ENCODE results near the gene GCLC. TPM values are rescaled to one million over a fixed set of nuclear protein-coding genes. Genes with fewer than 3 reads are reported as not detected.

Gene GCLC
- total and polyA plus RNA-seq, 3 experiments from 2014 or later = 18.5 to 37.1 (median 33.3) TPM

- CTCF ChIA-PET = no interaction called here
- no peaks in the 10 kb centered on the region for H3K27me3 Mint-ChIP-seq
Measured at GRCh38 chr6:53529324-53530036, 15.4 kb downstream of the GCLC start.

DNA sequence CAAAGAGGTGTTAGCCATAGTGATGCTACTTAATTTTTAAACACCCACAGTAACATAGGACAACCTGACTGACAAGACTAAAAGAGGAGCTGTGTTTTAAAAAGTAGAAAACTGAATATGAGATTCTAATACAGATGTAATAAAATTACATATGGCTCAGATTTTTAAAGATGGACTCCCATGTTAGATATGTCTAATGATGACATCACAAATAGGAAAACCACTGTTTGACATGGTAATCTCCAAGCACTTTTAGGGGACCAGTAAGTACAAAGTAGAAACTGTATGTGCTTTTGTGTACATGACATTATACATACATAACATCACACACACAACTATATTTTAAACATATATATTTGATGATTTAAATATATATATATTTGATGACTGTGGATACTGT is 16.8 kb downstream of the GCLC start:
- no peak for DNase-seq
- peaks cover 35 to 82% (median 66%) of the 10 kb centered on the region in 3 donors for H3K4me1 Mint-ChIP-seq
- Histone ChIP-seq H3K9me3 (ENCODE audit: low read length) (no peaks in the 10 kb centered on the region), H3K36me3 (ENCODE audit: insufficient read depth, low read length) (no peaks in the 10 kb centered on the region), H3K27me3 (ENCODE audit: insufficient read depth, low read length, poor library complexity, severe bottlenecking) (no peaks in the 10 kb centered on the region), H3K4me3 (ENCODE audit: low read length) (no peak overlapping the region), H3K27ac (ENCODE audit: low read depth, low read length) (no peak overlapping the region), H3K4me1 (ENCODE audit: insufficient read depth, low read length) (no peaks in the 10 kb centered on the region)
- no peak overlapping the region for H3K27ac Mint-ChIP-seq
- H3K27me3 Mint-ChIP-seq = no peaks in the 10 kb centered on the region
- H3K36me3 Mint-ChIP-seq = peaks cover 0 to 2% (median under 1%) of the 10 kb centered on the region in 3 donors
- CTCF ChIA-PET = no interaction called here
- no peak overlapping the region for H3K4me3 Mint-ChIP-seq
- POLR2A ChIA-PET = no interaction called here
- H3K9me3 Mint-ChIP-seq = no peaks in the 10 kb centered on the region

More at GRCh38 chr6:53529324-53530036, 15.4 kb downstream of the GCLC start:
- peaks cover 39 to 78% (median 71%) of the 10 kb centered on the region in 3 donors for H3K4me1 Mint-ChIP-seq
- DNase-seq = no peak
- Histone ChIP-seq H3K27me3 (ENCODE audit: insufficient read depth, low read length, poor library complexity, severe bottlenecking) (no peaks in the 10 kb centered on the region), H3K4me1 (ENCODE audit: insufficient read depth, low read length) (no peaks in the 10 kb centered on the region), H3K27ac (ENCODE audit: low read depth, low read length) (no peak overlapping the region), H3K36me3 (ENCODE audit: insufficient read depth, low read length) (no peaks in the 10 kb centered on the region), H3K9me3 (ENCODE audit: low read length) (no peaks in the 10 kb centered on the region), H3K4me3 (ENCODE audit: low read length) (no peak overlapping the region)
- no peak overlapping the region for H3K4me3 Mint-ChIP-seq
- POLR2A ChIA-PET = no interaction called here
- H3K27ac Mint-ChIP-seq = peak overlapping the region in 1 of 8 donors; percentile 60
- H3K36me3 Mint-ChIP-seq = peaks cover 1 to 4% (median 2%) of the 10 kb centered on the region in 3 donors
- H3K9me3 Mint-ChIP-seq = no peaks in the 10 kb centered on the region

GRCh38 chr6:53527249-53527765 is 17.6 kb downstream of the GCLC start:
- H3K4me1 ChIP-seq (ENCODE audit: insufficient read depth, low read length) = no peaks in the 10 kb centered on the region
- Mint-ChIP-seq H3K36me3 (peaks cover 0 to 4% (median 3%) of the 10 kb centered on the region in 3 donors), H3K27ac (peak overlapping the region in 1 of 8 donors; percentile 66), H3K4me1 (peaks cover 29 to 74% (median 66%) of the 10 kb centered on the region in 3 donors), H3K4me3 (no peak overlapping the region), H3K9me3 (no peaks in the 10 kb centered on the region), H3K27me3 (no peaks in the 10 kb centered on the region)
- no peak overlapping the region for H3K27ac ChIP-seq (ENCODE audit: low read depth, low read length)
- H3K4me3 ChIP-seq (ENCODE audit: low read length) = no peak overlapping the region
- H3K9me3 ChIP-seq (ENCODE audit: low read length) = no peaks in the 10 kb centered on the region
- no peaks in the 10 kb centered on the region for H3K27me3 ChIP-seq (ENCODE audit: insufficient read depth, low read length, poor library complexity, severe bottlenecking)
- DNase-seq = no peak
- ChIA-PET CTCF (no interaction called here), POLR2A (no interaction called here)
- no peaks in the 10 kb centered on the region for H3K36me3 ChIP-seq (ENCODE audit: insufficient read depth, low read length)

- Histone ChIP-seq H3K36me3 (ENCODE audit: insufficient read depth, low read length) (no peaks in the 10 kb centered on the region), H3K4me3 (ENCODE audit: low read length) (no peak overlapping the region), H3K4me1 (ENCODE audit: insufficient read depth, low read length) (no peaks in the 10 kb centered on the region), H3K27me3 (ENCODE audit: insufficient read depth, low read length, poor library complexity, severe bottlenecking) (no peaks in the 10 kb centered on the region), H3K9me3 (ENCODE audit: low read length) (no peaks in the 10 kb centered on the region), H3K27ac (ENCODE audit: low read depth, low read length) (no peak overlapping the region)
- DNase-seq = no peak
- Mint-ChIP-seq H3K27me3 (no peaks in the 10 kb centered on the region), H3K4me1 (peaks cover 18 to 61% (median 56%) of the 10 kb centered on the region in 3 donors), H3K27ac (peak overlapping the region in 2 of 8 donors; percentile 11 to 19), H3K9me3 (no peaks in the 10 kb centered on the region), H3K4me3 (no peak overlapping the region), H3K36me3 (peaks cover 0 to 6% (median 5%) of the 10 kb centered on the region in 3 donors)
- ChIA-PET POLR2A (interaction anchor here (0.5 kb wide), 1 partner anchor 126 kb away, joined by 3 read pairs; no protein-coding TSS in a partner anchor), CTCF (no interaction called here)
Measured at GRCh38 chr6:53526000-53526399, 18.9 kb downstream of the GCLC start.

- no peak overlapping the region for H3K27ac ChIP-seq (ENCODE audit: low read depth, low read length)
- no peaks in the 10 kb centered on the region for H3K27me3 Mint-ChIP-seq
- no peak overlapping the region for H3K4me3 Mint-ChIP-seq
- no peaks in the 10 kb centered on the region for H3K4me1 ChIP-seq (ENCODE audit: insufficient read depth, low read length)
- no peaks in the 10 kb centered on the region for H3K36me3 ChIP-seq (ENCODE audit: insufficient read depth, low read length)
- H3K36me3 Mint-ChIP-seq = peaks cover 0 to 22% (median 10%) of the 10 kb centered on the region in 3 donors
- ChIA-PET POLR2A (interaction anchor here (1.1 kb wide), 1 partner anchor 127 kb away, joined by 3 read pairs; no protein-coding TSS in a partner anchor), CTCF (interaction anchor here (1.0 to 1.3 kb wide), 6 partner anchors 11 to 198 kb away, joined by 3 to 4 read pairs (median 3); no protein-coding TSS in a partner anchor)
- H3K4me1 Mint-ChIP-seq = peaks cover 16 to 48% (median 46%) of the 10 kb centered on the region in 3 donors
- H3K27ac Mint-ChIP-seq = peak overlapping the region in 2 of 8 donors; percentile 21 to 32
- no peaks in the 10 kb centered on the region for H3K9me3 Mint-ChIP-seq
- no peaks in the 10 kb centered on the region for H3K9me3 ChIP-seq (ENCODE audit: low read length)
- H3K27me3 ChIP-seq (ENCODE audit: insufficient read depth, low read length, poor library complexity, severe bottlenecking) = no peaks in the 10 kb centered on the region
- DNase-seq = no peak
- H3K4me3 ChIP-seq (ENCODE audit: low read length) = no peak overlapping the region
Measured at GRCh38 chr6:53524455-53524815, 20.5 kb downstream of the GCLC start.

GRCh38 chr6:53523511-53524454 is 21.1 kb downstream of the GCLC start:
- no peaks in the 10 kb centered on the region for H3K36me3 ChIP-seq (ENCODE audit: insufficient read depth, low read length)
- no peak overlapping the region for H3K27ac ChIP-seq (ENCODE audit: low read depth, low read length)
- Mint-ChIP-seq H3K36me3 (peaks cover 0 to 26% (median 10%) of the 10 kb centered on the region in 3 donors), H3K27me3 (no peaks in the 10 kb centered on the region), H3K9me3 (no peaks in the 10 kb centered on the region), H3K27ac (peak overlapping the region in 3 of 8 donors; percentile 13 to 32 (median 21)), H3K4me1 (peaks cover 12 to 42% (median 39%) of the 10 kb centered on the region in 3 donors), H3K4me3 (no peak overlapping the region)
- H3K9me3 ChIP-seq (ENCODE audit: low read length) = no peaks in the 10 kb centered on the region
- no peaks in the 10 kb centered on the region for H3K4me1 ChIP-seq (ENCODE audit: insufficient read depth, low read length)
- no peak overlapping the region for H3K4me3 ChIP-seq (ENCODE audit: low read length)
- CTCF ChIA-PET = interaction anchor here (1.0 to 1.3 kb wide), 6 partner anchors 10 to 199 kb away, joined by 3 to 4 read pairs (median 3); no protein-coding TSS in a partner anchor
- DNase-seq = no peak
- H3K27me3 ChIP-seq (ENCODE audit: insufficient read depth, low read length, poor library complexity, severe bottlenecking) = no peaks in the 10 kb centered on the region
- POLR2A ChIA-PET = interaction anchor here (1.1 kb wide), 1 partner anchor 128 kb away, joined by 3 read pairs; no protein-coding TSS in a partner anchor

DNA sequence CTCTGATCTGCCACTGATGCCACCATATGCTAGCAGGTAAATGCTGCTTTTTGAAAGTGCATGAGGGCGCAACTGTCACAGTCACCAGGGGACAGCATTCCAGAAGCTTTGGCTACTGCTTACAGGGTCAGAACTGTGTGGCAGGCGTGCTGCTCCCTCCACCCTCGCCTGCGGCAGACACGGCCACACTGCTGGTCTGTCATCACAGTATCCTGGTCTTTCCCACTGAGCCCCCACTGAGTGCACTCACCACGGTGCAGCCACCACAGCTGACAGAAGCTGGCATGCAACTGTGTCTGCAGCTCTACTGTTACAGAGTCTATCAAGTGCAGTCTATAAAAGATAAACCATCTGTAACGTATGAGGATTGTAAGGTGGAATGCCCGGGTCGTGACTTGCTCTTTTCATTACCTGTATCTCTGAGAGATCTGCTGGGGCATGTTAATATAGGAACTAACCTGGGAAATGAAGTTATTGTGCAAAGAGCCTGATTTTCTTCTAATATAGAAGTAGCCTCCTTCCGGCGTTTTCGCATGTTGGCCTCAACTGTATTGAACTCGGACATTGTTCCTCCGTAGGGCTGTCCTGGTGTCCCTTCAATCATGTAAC is 24.5 kb downstream of the GCLC start:
- peak overlapping the region in 1 of 8 donors; percentile 8 for H3K27ac Mint-ChIP-seq
- H3K27me3 ChIP-seq (ENCODE audit: insufficient read depth, low read length, poor library complexity, severe bottlenecking) = no peaks in the 10 kb centered on the region
- H3K36me3 ChIP-seq (ENCODE audit: insufficient read depth, low read length) = peaks cover 8% of the 10 kb centered on the region
- no peaks in the 10 kb centered on the region for H3K27me3 Mint-ChIP-seq
- POLR2A ChIA-PET = no interaction called here
- H3K9me3 Mint-ChIP-seq = no peaks in the 10 kb centered on the region
- peaks cover 2 to 22% (median 17%) of the 10 kb centered on the region in 3 donors for H3K4me1 Mint-ChIP-seq
- no peak overlapping the region for H3K27ac ChIP-seq (ENCODE audit: low read depth, low read length)
- no peak for DNase-seq
- H3K4me3 Mint-ChIP-seq = no peak overlapping the region
- H3K36me3 Mint-ChIP-seq = peaks cover 0 to 48% (median 14%) of the 10 kb centered on the region in 3 donors
- no peak overlapping the region for H3K4me3 ChIP-seq (ENCODE audit: low read length)
- CTCF ChIA-PET = no interaction called here
- no peaks in the 10 kb centered on the region for H3K4me1 ChIP-seq (ENCODE audit: insufficient read depth, low read length)
- H3K9me3 ChIP-seq (ENCODE audit: low read length) = no peaks in the 10 kb centered on the region
